ENCODE measurements around the gene HSF2.

HSF2 gene

GRCh38 chr6:122393351-122393896, 6.0 kb upstream of the HSF2 start:
- in situ Hi-C loops (cut with HindIII; ENCODE audit: low sequenced_read_pairs): no loop called here

GRCh38 chr6:122394016-122394415, 5.4 kb upstream of the HSF2 start:
- in situ Hi-C loops (cut with HindIII; ENCODE audit: low sequenced_read_pairs): no loop called here

- in situ Hi-C loops (cut with HindIII; ENCODE audit: low sequenced_read_pairs): no loop called here
Measured at GRCh38 chr6:122399055-122399347, 451 bp upstream of the HSF2 start.

GRCh38 chr6:122400121-122400450, 634 bp downstream of the HSF2 start:
- in situ Hi-C loops (cut with HindIII; ENCODE audit: low sequenced_read_pairs): no loop called here

- in situ Hi-C loops (cut with HindIII; ENCODE audit: low sequenced_read_pairs): no loop called here
Measured at GRCh38 chr6:122400462-122401089, 1.1 kb downstream of the HSF2 start.

GRCh38 chr6:122401104-122401503, 1.7 kb downstream of the HSF2 start:
- in situ Hi-C loops (cut with HindIII; ENCODE audit: low sequenced_read_pairs): no loop called here

- in situ Hi-C loops (cut with HindIII; ENCODE audit: low sequenced_read_pairs): no loop called here
Measured at GRCh38 chr6:122404444-122404843, 5.0 kb downstream of the HSF2 start.

GRCh38 chr6:122405417-122405816, 6.0 kb downstream of the HSF2 start:
- in situ Hi-C loops (cut with HindIII; ENCODE audit: low sequenced_read_pairs): no loop called here

GRCh38 chr6:122406187-122406586, 6.7 kb downstream of the HSF2 start:
- in situ Hi-C loops (cut with HindIII; ENCODE audit: low sequenced_read_pairs): no loop called here

GRCh38 chr6:122407712-122408111, 8.3 kb downstream of the HSF2 start:
- in situ Hi-C loops (cut with HindIII; ENCODE audit: low sequenced_read_pairs): no loop called here

GRCh38 chr6:122408240-122408639, 8.8 kb downstream of the HSF2 start:
- in situ Hi-C loops (cut with HindIII; ENCODE audit: low sequenced_read_pairs): no loop called here

GRCh38 chr6:122408702-122409458, 9.4 kb downstream of the HSF2 start:
- in situ Hi-C loops (cut with HindIII; ENCODE audit: low sequenced_read_pairs): no loop called here

GRCh38 chr6:122412001-122412400, 12.5 kb downstream of the HSF2 start:
- in situ Hi-C loops (cut with HindIII; ENCODE audit: low sequenced_read_pairs): no loop called here

GRCh38 chr6:122416825-122417224, 17.4 kb downstream of the HSF2 start:
- in situ Hi-C loops (cut with HindIII; ENCODE audit: low sequenced_read_pairs): no loop called here

- in situ Hi-C loops (cut with HindIII; ENCODE audit: low sequenced_read_pairs): no loop called here
Measured at GRCh38 chr6:122422003-122422402, 22.6 kb downstream of the HSF2 start.

GRCh38 chr6:122422614-122423267, 23.3 kb downstream of the HSF2 start:
- in situ Hi-C loops (cut with HindIII; ENCODE audit: low sequenced_read_pairs): no loop called here

GRCh38 chr6:122423734-122424133, 24.3 kb downstream of the HSF2 start:
- in situ Hi-C loops (cut with HindIII; ENCODE audit: low sequenced_read_pairs): no loop called here

- in situ Hi-C loops (cut with HindIII; ENCODE audit: low sequenced_read_pairs): no loop called here
Measured at GRCh38 chr6:122426597-122426996, 27.1 kb downstream of the HSF2 start.

- in situ Hi-C loops (cut with HindIII; ENCODE audit: low sequenced_read_pairs): no loop called here
Measured at GRCh38 chr6:122428781-122429180, 29.3 kb downstream of the HSF2 start.

GRCh38 chr6:122429323-122429722, 29.9 kb downstream of the HSF2 start:
- in situ Hi-C loops (cut with HindIII; ENCODE audit: low sequenced_read_pairs): no loop called here

GRCh38 chr6:122431780-122432179, 32.3 kb downstream of the HSF2 start:
- in situ Hi-C loops (cut with HindIII; ENCODE audit: low sequenced_read_pairs): no loop called here

GRCh38 chr6:122432816-122433215, 33.4 kb downstream of the HSF2 start:
- in situ Hi-C loops (cut with HindIII; ENCODE audit: low sequenced_read_pairs): no loop called here

Data from endothelial cell of hepatic sinusoid (primary cell).